NCI-H128 (cell line): ENCODE measurements around the gene GNB1.
"Not testable (repeated sequence)": the region's sequence is repeated elsewhere in the genome, so short reads cannot be mapped to it uniquely, and the experiment has no call there.

Experiments used
- DNase-seq: peaks from one replicate; lab custom pipeline; 2025; ENCODE audit not compliant: unreplicated experiment; lab: John Stamatoyannopoulos, UW

Gene GNB1

GRCh38 chr1:1752190-1752589 is 138.7 kb downstream of the GNB1 start:
- DNase-seq, result no peak

GRCh38 chr1:1749941-1750340 is 140.9 kb downstream of the GNB1 start:
- not testable (repeated sequence) for DNase-seq

- no peak for DNase-seq
These were observed 142.1 kb downstream of the GNB1 start for GRCh38 chr1:1748686-1749321.

DNA sequence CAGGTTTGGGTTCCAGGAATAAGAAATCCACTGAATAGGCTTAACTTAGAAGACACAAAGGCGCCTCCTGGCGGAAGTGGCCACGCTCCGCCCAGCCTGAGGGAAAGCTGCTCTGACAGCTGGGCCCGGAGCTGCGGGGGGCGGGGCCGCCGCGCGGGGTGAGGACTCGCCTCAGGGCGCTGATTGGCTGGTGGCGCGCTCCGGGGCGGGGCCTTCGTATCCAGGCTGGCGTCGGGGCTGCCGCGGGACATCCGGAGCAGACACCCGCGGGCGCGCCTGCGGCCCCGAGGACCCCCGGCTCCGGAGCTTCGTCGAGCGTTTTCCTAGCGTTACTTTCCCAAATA is 144.3 kb downstream of the GNB1 start:
- not testable (repeated sequence) for DNase-seq

DNA sequence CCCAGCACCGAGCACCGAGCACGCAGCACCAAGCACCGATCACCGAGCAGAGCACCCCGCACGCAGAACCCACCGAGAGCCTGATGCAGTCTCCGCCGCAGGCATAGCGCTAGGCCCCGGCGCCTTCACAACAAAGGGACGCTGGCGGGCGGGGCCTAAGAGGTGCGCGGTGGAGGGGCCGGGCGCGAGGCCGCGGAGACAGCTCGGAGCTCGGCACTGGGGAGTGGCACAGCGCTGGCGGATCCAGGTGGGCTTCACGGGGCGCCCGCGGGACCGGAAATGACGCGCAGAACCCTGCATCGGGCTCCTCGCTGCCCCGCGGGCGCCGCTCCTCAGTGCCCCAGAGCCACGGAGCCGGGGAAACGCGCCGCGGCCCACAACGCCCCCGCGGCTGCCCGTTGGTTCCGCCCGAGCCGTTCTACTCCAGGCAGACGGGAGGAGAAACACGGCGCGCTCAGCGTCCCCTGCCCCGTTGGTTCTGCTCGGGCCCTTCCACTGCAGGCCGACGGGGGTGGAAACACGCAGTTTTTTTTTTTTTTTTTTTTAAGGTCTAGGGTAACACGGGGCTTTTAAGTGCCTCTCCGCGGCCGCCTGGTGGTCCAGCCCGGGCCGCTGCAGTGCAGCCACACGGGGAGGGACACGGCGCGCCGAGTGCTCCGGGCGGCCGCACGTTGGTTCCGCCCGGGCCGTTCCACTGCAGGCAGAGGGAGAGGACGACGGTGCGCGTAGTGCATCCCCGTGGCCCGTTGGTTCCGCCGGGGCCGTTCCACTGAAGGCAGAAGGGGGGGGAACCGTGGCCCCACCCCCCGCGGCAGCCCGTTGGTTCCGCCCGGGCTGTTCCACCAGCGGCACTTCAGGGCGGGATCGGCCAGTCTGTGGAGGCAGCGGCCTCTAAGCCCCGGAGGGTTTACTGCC is 145.0 kb downstream of the GNB1 start:
- not testable (repeated sequence) for DNase-seq

DNA sequence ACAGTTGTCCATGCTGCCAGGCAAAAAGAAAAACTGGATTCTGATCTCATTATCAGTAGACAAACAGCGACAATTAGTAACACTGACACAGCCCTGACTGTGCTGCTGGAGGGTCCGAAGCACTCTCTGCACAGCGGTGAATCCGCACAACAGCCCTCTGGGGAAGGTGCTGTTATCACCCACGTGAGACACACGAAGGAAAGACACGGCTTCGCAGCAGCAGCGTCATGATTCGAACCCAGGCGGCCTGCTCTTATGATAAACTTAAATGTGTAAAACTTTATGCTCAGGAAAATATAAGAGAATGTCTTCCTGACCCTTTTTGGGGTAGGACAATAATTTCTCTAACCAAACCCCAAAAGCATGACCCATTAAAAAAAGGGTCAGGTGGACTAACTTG is 148.4 kb downstream of the GNB1 start:
- DNase-seq, result not testable (repeated sequence)

- DNase-seq, result not testable (repeated sequence)
These were observed 149.9 kb downstream of the GNB1 start for GRCh38 chr1:1741013-1741412.

DNA sequence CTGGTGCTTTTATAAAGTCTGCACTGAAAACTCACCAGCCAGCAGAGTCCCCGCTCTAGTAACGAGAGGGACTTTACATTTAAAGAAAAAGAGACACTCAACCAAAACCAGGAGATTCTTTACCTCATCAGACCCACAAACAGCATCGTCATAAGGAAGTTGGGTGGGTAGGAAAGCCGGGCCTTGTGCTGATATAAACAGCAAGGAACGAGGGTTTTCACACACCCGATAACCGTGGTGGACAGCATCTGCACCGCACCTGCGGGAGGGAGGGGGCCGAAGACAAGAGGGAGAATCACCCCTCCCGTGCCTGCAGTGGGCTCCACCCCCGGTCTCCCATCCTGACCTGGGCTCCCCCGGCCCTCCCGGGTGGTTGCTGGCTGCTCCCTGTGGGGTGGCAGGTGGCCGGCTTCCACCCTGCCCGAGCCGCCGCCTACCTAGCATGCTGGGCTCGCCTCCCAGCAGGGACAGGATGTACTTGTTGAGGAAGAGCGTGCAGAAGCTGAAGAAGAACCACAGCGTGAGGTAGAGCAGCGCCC is 152.0 kb downstream of the GNB1 start:
- not testable (repeated sequence) for DNase-seq

DNA sequence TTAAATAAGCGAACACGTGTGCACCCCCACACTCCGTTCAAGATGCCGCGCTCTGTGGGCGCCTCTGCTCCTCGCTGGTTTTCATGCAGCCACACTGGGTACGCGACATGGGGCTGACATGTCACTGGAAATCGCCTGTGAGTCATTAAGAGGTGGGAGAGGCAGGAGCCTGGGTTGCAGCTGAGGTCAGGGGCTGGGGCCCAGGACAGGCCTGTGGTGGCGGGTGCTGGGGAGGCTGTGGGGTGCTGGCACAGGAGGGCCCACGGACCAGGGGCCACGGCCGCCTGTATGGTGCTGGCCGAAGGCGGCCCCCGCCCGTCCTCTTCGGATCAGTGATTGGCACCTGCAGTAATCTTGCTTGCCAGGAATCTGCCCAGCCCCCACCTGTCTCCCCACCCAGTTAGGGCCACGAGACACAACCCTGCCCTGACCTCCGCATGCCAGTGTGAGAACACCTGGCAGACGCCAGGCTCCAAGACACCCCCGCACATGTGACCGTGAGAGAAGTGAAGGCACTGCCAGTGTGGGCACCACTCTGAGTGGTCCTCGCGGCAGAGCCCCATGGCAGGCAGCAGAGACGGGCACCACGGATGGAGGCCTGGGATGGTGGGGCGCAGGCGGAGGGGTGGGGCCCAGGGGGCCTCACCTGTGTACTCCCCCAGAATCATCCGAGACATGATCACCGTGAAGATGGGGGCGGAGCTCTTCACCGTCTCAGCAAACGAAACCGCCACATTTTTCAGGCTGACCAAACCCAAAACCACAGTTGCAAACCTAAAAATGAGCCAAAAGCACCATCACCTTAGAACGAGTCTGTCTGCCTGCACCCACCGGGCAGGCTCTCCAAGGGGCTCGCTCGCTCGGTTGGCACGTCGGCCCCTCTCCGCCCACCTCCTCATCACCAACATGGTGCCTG is 153.0 kb downstream of the GNB1 start:
- not testable (repeated sequence) for DNase-seq
